ENCODE measurements around the gene DLGAP4. TPM values are rescaled to one million over a fixed set of nuclear protein-coding genes. Genes with fewer than 3 reads are reported as not detected.

Gene DLGAP4
- total and polyA plus RNA-seq, 2 of the 13 experiments (the other 11 are each of a cell fraction or from before 2014, with no cell fraction given), result 15.2 to 26.7 TPM

DNA sequence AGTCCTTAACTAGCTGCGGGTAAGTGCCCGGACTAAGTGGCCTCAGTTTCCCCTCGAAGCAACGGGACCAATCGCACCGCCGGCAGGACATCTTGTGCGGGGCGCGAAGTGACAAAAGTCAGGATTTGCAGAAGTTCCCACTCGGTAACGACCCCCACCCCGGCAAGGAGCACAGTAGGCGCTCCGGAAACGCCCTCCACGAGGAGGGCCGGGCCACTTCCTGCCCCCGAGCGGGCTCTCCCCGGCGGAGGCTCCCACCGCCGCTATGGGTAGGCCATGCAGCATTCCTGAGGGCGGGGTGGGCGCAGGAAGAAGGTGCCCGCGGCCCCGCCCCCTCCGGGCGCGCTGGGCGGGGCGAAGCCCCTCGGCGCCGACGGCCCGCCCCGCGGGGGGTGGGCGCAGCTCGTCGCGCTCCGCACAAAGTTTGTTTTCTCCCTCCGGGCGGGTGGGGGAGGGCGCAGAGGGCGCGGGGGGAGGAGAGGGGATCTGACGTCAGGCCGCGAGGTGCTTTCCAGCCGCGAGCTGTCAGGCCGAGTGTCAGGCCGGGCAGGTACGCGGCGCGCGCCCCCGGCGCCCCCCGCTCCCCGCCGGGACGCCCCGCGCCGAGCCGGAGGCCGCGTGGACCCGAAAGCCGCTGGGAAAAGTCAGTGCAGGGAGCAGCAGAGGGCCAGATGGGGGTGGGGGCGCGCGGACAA, 267.1 kb downstream of the DLGAP4 start, which contains the start of gene TGIF2 (continued):
- TF ChIP-seq NONO (IDR thresholded peaks at IDR 0.05) (no peak), NONO (CRISPR knock-in tag; conservative IDR thresholded peaks at IDR 0.05) (peak; percentile 60; the same call in 1 of the 2 replicates), HES4 (CRISPR knock-in tag; IDR thresholded peaks at IDR 0.05; ENCODE audit: borderline replicate concordance) (peak; percentile 86; the same call in 1 of the 2 replicates), ZNF143 (CRISPR knock-in tag; IDR thresholded peaks at IDR 0.05) (no peak), GTF3A (CRISPR knock-in tag; conservative IDR thresholded peaks at IDR 0.05) (0 out of 2 replicates have a peak, but pooled peaks have one; percentile 34), TEAD2 (CRISPR knock-in tag; IDR thresholded peaks at IDR 0.05) (peak; percentile 63; the same call in 1 of the 2 replicates), BCL6 (CRISPR knock-in tag; IDR thresholded peaks at IDR 0.05) (peak; percentile 68), ZFP36L1 (CRISPR knock-in tag; IDR thresholded peaks at IDR 0.05) (peak; percentile 19; the same call in 1 of the 2 replicates), ZNF382 (CRISPR knock-in tag; IDR thresholded peaks at IDR 0.05; ENCODE audit: borderline replicate concordance) (no peak), CBX1 (IDR thresholded peaks at IDR 0.05; ENCODE audit: low read depth) (peak; percentile 22), ZNF446 (CRISPR knock-in tag; IDR thresholded peaks at IDR 0.05) (peak; percentile 72), LCORL (IDR thresholded peaks at IDR 0.05) (no peak), LCORL (CRISPR knock-in tag; IDR thresholded peaks at IDR 0.05) (peak; percentile 85)
- TF ChIP-seq, protein P1, sequence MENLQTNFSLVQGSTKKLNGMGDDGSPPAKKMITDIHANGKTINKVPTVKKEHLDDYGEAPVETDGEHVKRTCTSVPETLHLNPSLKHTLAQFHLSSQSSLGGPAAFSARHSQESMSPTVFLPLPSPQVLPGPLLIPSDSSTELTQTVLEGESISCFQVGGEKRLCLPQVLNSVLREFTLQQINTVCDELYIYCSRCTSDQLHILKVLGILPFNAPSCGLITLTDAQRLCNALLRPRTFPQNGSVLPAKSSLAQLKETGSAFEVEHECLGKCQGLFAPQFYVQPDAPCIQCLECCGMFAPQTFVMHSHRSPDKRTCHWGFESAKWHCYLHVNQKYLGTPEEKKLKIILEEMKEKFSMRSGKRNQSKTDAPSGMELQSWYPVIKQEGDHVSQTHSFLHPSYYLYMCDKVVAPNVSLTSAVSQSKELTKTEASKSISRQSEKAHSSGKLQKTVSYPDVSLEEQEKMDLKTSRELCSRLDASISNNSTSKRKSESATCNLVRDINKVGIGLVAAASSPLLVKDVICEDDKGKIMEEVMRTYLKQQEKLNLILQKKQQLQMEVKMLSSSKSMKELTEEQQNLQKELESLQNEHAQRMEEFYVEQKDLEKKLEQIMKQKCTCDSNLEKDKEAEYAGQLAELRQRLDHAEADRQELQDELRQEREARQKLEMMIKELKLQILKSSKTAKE (CRISPR knock-in tag; IDR thresholded peaks at IDR 0.05; ENCODE audit: borderline replicate concordance), result 0 out of 2 replicates have a peak, but pooled peaks have one; percentile 20
- TF ChIP-seq, protein P2, sequence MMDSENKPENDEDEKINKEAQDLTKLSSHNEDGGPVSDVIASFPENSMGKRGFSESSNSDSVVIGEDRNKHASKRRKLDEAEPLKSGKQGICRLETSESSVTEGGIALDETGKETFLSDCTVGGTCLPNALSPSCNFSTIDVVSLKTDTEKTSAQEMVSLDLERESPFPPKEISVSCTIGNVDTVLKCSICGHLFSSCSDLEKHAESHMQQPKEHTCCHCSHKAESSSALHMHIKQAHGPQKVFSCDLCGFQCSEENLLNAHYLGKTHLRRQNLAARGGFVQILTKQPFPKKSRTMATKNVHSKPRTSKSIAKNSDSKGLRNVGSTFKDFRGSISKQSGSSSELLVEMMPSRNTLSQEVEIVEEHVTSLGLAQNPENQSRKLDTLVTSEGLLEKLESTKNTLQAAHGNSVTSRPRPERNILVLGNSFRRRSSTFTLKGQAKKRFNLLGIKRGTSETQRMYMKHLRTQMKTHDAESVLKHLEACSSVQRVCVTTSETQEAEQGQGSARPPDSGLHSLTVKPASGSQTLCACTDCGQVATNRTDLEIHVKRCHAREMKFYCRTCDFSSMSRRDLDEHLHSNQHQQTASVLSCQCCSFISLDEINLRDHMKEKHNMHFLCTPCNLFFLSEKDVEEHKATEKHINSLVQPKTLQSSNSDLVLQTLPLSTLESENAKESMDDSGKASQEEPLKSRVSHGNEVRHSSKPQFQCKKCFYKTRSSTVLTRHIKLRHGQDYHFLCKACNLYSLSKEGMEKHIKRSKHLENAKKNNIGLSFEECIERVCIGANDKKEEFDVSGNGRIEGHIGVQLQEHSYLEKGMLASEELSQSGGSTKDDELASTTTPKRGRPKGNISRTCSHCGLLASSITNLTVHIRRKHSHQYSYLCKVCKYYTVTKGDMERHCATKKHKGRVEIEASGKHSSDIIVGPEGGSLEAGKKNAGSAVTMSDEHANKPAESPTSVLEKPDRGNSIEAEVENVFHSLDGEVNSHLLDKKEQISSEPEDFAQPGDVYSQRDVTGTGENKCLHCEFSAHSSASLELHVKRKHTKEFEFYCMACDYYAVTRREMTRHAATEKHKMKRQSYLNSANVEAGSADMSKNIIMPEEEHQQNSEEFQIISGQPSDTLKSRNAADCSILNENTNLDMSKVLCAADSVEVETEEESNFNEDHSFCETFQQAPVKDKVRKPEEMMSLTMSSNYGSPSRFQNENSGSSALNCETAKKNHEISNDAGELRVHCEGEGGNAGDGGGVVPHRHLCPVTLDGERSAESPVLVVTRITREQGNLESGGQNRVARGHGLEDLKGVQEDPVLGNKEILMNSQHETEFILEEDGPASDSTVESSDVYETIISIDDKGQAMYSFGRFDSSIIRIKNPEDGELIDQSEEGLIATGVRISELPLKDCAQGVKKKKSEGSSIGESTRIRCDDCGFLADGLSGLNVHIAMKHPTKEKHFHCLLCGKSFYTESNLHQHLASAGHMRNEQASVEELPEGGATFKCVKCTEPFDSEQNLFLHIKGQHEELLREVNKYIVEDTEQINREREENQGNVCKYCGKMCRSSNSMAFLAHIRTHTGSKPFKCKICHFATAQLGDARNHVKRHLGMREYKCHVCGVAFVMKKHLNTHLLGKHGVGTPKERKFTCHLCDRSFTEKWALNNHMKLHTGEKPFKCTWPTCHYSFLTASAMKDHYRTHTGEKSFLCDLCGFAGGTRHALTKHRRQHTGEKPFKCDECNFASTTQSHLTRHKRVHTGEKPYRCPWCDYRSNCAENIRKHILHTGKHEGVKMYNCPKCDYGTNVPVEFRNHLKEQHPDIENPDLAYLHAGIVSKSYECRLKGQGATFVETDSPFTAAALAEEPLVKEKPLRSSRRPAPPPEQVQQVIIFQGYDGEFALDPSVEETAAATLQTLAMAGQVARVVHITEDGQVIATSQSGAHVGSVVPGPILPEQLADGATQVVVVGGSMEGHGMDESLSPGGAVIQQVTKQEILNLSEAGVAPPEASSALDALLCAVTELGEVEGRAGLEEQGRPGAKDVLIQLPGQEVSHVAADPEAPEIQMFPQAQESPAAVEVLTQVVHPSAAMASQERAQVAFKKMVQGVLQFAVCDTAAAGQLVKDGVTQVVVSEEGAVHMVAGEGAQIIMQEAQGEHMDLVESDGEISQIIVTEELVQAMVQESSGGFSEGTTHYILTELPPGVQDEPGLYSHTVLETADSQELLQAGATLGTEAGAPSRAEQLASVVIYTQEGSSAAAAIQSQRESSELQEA (CRISPR knock-in tag; IDR thresholded peaks at IDR 0.05; ENCODE audit: not compliant biosample characterization), result peak; percentile 97
- TF ChIP-seq, protein P3, sequence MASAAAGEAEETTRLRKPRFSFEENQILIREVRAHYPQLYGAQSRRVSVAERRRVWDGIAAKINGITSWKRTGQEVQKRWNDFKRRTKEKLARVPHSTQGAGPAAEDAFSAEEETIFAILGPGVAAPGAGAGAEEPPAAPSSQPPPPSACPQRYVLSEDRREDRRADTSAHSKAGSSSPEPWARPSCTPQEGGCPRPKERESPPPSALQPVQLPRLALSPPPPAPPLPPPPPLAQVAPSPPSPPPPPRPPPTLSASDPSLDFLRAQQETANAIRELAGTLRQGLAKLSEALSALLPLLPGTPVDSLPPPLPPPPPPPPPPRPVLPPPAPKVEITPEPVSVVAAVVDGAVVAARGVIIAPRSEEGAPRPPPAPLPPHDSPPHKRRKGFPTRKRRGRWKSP (CRISPR knock-in tag; IDR thresholded peaks at IDR 0.05), result peak; percentile 79
- TF ChIP-seq, protein P4, sequence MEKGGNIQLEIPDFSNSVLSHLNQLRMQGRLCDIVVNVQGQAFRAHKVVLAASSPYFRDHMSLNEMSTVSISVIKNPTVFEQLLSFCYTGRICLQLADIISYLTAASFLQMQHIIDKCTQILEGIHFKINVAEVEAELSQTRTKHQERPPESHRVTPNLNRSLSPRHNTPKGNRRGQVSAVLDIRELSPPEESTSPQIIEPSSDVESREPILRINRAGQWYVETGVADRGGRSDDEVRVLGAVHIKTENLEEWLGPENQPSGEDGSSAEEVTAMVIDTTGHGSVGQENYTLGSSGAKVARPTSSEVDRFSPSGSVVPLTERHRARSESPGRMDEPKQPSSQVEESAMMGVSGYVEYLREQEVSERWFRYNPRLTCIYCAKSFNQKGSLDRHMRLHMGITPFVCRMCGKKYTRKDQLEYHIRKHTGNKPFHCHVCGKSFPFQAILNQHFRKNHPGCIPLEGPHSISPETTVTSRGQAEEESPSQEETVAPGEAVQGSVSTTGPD (CRISPR knock-in tag; IDR thresholded peaks at IDR 0.05), result 0 out of 2 replicates have a peak, but pooled peaks have one; percentile 59

All from HepG2 (cell line).